ENCODE results near the gene SLC35F2. TPM values are rescaled to one million over a fixed set of nuclear protein-coding genes. Genes with fewer than 3 reads are reported as not detected.
"Not testable (repeated sequence)": the region's sequence is repeated elsewhere in the genome, so short reads cannot be mapped to it uniquely, and the experiment has no call there.

The SLC35F2 gene, protein sequence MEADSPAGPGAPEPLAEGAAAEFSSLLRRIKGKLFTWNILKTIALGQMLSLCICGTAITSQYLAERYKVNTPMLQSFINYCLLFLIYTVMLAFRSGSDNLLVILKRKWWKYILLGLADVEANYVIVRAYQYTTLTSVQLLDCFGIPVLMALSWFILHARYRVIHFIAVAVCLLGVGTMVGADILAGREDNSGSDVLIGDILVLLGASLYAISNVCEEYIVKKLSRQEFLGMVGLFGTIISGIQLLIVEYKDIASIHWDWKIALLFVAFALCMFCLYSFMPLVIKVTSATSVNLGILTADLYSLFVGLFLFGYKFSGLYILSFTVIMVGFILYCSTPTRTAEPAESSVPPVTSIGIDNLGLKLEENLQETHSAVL
- total RNA-seq (5.5 TPM), polyA plus RNA-seq (ENCODE audit: insufficient read depth in 1 of 8, insufficient read length in 8 of 8, low replicate concordance in 1 of 8) (1 to 10 TPM; 2.9 to 5.1 (median 4.1) TPM)
- long read RNA-seq, donor 1, partial matches to known transcripts = 0 of 1 reads
- long read RNA-seq, donor 1, other reads (novel, unspliced or antisense) = 0 of 1 reads
- long read RNA-seq, donor 2 = 0 reads
- long read RNA-seq, donor 3, partial matches to known transcripts = 0 of 1 reads
- long read RNA-seq, donor 3, other reads (novel, unspliced or antisense) = 0 of 1 reads
- long read RNA-seq, donor 4, partial matches to known transcripts = 0 of 1 reads
- long read RNA-seq, donor 4, other reads (novel, unspliced or antisense) = 0 of 1 reads
- long read RNA-seq, donor 5, partial matches to known transcripts = 0 of 1 reads
- long read RNA-seq, donor 5, other reads (novel, unspliced or antisense) = 0 of 1 reads
- long read RNA-seq, donor 6 = 0 reads
- long read RNA-seq, donor 7 = 0 reads
- long read RNA-seq, donor 8, partial matches to known transcripts = 0 of 1 reads
- long read RNA-seq, donor 8, other reads (novel, unspliced or antisense) = 0 of 1 reads
- long read RNA-seq, donor 9 = 0 reads
- long read RNA-seq, donor 10 = 0 reads
- long read RNA-seq, donor 11, partial matches to known transcripts = 0 of 1 reads
- long read RNA-seq, donor 11, other reads (novel, unspliced or antisense) = 0 of 1 reads

- 0% methylated on average over 66 of the region's 73 CpGs for WGBS (ENCODE audit: insufficient coverage)
Measured at GRCh38 chr11:107858217-107859070, at the start of gene SLC35F2. Gene SLC35F2 (minus strand): TSS chr11:107858787. CDS start chr11:107858767, 20 bp downstream.

DNA sequence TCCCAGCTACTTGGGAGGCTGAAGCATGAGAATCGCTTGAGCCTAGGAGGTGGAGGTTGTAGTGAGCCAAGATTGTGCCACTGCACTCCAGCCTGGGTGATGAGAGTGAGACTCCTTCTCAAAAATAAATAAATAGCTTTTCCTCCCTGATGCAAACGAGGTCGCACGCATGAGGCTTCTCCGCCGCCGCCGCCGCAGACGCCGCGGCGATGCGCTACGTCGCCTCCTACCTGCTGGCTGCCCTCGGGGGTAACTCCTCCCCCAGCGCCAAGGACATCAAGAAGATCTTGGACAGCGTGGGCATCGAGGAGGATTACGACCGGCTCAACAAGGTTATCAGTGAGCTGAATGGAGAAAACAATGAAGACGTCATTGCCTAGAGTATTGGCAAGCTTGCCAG lies 49.6 kb upstream of the SLC35F2 start:
- H3K27ac ChIP-seq (ENCODE audit: low read length) = no peak overlapping the region
- H3K4me3 ChIP-seq (ENCODE audit: low read length) = no peak overlapping the region
- peaks cover 3% of the 10 kb centered on the region for H3K27me3 ChIP-seq (ENCODE audit: control insufficient read depth, insufficient read depth, low read length)
- no peaks in the 10 kb centered on the region for H3K4me1 ChIP-seq (ENCODE audit: control insufficient read depth, insufficient read depth, low read length)
- WGBS (ENCODE audit: insufficient coverage) = 70% methylated on average over 22 of the region's 23 CpGs
- H3K36me3 ChIP-seq (ENCODE audit: control insufficient read depth, insufficient read depth, low read length) = no peaks in the 10 kb centered on the region
- DNase-seq = no peak
- H3K9me3 ChIP-seq (replicated peaks; ENCODE audit: control insufficient read depth, low read depth, low read length) = no peaks in the 10 kb centered on the region

More at GRCh38 chr11:107858217-107859070, at the start of gene SLC35F2:
- H3K27ac ChIP-seq (ENCODE audit: low read length) = peak within 1 kb of the TSS; percentile 72
- peak within 1 kb of the TSS; percentile 66 for H3K4me3 ChIP-seq (ENCODE audit: low read length)
- no peaks in the 10 kb centered on the region for H3K9me3 ChIP-seq (replicated peaks; ENCODE audit: control insufficient read depth, low read depth, low read length)
- no peaks in the 10 kb centered on the region for H3K36me3 ChIP-seq (ENCODE audit: control insufficient read depth, insufficient read depth, low read length)
- DNase-seq = peak; percentile 51
- H3K27me3 ChIP-seq (ENCODE audit: control insufficient read depth, insufficient read depth, low read length) = peaks cover 29% of the 10 kb centered on the region
- H3K4me1 ChIP-seq (ENCODE audit: control insufficient read depth, insufficient read depth, low read length) = peaks cover 19% of the 10 kb centered on the region

DNA sequence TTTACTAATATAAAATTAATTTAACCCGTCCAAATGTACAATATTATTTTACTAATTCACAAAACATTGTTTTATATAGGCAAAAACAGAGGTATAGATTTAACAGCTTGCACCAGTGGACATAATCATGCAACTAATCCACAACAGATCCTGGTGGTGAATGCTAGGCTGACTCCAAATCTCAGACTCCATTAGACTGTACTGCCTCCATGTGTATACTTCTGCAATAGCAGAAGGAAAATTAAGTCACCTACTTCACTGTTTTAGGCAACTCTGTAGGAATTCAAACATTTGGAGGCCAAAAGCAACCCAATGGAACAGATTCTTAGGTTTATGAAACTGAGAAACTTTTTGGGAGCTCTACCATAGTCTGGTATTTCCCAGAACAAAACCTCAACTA lies 39.7 kb upstream of the SLC35F2 start:
- Histone ChIP-seq H3K27me3 (ENCODE audit: control insufficient read depth, insufficient read depth, low read length) (no peaks in the 10 kb centered on the region), H3K9me3 (replicated peaks; ENCODE audit: control insufficient read depth, low read depth, low read length) (no peaks in the 10 kb centered on the region), H3K4me1 (ENCODE audit: control insufficient read depth, insufficient read depth, low read length) (no peaks in the 10 kb centered on the region), H3K36me3 (ENCODE audit: control insufficient read depth, insufficient read depth, low read length) (no peaks in the 10 kb centered on the region), H3K27ac (ENCODE audit: low read length) (no peak overlapping the region), H3K4me3 (ENCODE audit: low read length) (no peak overlapping the region)
- DNase-seq = peak; percentile 18
- no CpG with 5 or more reads among the region's 1 CpG for WGBS (ENCODE audit: insufficient coverage)

DNA sequence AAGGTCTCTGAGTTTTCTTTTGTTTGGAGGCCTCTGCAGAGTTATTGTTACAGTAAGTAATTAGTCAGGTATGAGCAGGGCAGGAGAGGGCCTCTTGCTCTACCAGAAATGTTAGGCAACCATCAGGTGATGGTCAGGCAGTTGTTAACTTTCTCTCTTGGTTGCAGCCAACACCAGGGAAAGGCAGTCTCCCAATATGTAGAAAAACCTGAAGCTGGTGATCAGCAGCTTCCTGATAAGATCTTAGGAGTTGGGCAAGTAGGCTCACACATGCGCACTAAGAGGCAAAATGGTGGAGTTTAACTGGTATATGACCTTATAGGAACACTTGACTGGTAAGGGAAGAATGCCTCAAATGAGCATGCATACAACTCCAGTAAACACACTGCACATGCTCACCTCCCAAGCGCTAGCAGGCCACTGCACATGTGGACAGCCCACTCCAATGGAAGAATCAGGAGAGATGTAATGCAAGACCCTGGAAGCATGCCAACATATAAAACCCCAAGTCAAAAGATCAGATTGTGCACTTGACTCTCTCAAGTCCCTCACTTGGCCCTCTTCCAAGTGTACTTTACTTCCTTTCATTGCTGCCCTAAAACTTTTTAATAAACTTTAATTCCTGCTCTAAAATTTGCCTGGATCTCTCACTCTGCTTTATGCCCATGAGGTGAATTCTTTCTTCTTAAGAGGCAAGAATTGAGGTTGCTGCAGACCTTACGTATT lies 23.7 kb upstream of the SLC35F2 start:
- Histone ChIP-seq H3K9me3 (replicated peaks; ENCODE audit: control insufficient read depth, low read depth, low read length) (no peaks in the 10 kb centered on the region), H3K27me3 (ENCODE audit: control insufficient read depth, insufficient read depth, low read length) (no peaks in the 10 kb centered on the region), H3K4me3 (ENCODE audit: low read length) (no peak overlapping the region), H3K36me3 (ENCODE audit: control insufficient read depth, insufficient read depth, low read length) (no peaks in the 10 kb centered on the region), H3K4me1 (ENCODE audit: control insufficient read depth, insufficient read depth, low read length) (no peaks in the 10 kb centered on the region), H3K27ac (ENCODE audit: low read length) (no peak overlapping the region)
- no peak for DNase-seq
- WGBS (ENCODE audit: insufficient coverage) = 100% methylated on average over 1 of the region's 3 CpGs

DNA sequence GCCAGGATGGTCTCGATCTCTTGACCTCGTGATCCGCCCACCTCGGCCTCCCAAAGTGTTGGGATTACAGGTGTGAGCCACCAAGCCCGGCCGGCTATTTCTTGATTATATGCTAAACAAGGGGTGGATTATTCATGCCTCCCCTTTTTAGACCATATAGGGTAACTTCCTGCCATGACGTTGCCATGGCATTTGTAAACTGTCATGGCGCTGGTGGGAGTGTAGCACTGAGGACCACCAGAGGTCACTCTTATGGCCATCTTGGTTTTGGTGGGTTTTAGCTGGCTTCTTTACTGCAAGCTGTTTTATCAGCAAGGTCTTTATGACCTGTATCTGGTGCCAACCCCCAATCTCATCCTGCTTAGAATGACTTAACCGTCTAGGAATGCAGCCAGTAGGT lies 22.9 kb upstream of the SLC35F2 start:
- H3K4me3 ChIP-seq (ENCODE audit: low read length); H3K36me3 ChIP-seq (ENCODE audit: control insufficient read depth, insufficient read depth, low read length); H3K27me3 ChIP-seq (ENCODE audit: control insufficient read depth, insufficient read depth, low read length); H3K9me3 ChIP-seq (replicated peaks; ENCODE audit: control insufficient read depth, low read depth, low read length); DNase-seq; H3K27ac ChIP-seq (ENCODE audit: low read length); H3K4me1 ChIP-seq (ENCODE audit: control insufficient read depth, insufficient read depth, low read length): not testable (repeated sequence)
- WGBS (ENCODE audit: insufficient coverage) = no CpG with 5 or more reads among the region's 9 CpGs

DNA sequence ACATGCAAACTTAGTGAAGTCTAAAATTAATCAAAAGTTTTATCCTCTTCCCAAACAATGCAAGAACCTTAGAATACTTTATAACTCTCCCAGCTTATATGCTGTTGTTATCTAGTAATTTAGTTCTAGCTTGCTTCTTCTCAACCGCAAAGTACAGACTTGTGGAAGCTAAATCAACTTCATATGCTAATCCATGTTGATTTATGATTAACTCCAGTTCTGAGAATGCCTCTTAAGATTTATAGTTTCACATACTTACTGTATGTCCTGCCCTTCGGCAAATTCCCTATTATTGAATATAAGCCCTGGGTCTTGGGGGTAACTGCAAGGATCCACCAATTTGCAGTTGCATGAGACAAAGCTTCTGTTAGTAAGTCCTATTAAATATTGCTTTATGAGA lies 17.6 kb upstream of the SLC35F2 start:
- WGBS (ENCODE audit: insufficient coverage) = no CpG with 5 or more reads among the region's 2 CpGs
- Histone ChIP-seq H3K27ac (ENCODE audit: low read length) (no peak overlapping the region), H3K4me1 (ENCODE audit: control insufficient read depth, insufficient read depth, low read length) (no peaks in the 10 kb centered on the region), H3K9me3 (replicated peaks; ENCODE audit: control insufficient read depth, low read depth, low read length) (no peaks in the 10 kb centered on the region), H3K4me3 (ENCODE audit: low read length) (no peak overlapping the region), H3K27me3 (ENCODE audit: control insufficient read depth, insufficient read depth, low read length) (peaks cover 2% of the 10 kb centered on the region), H3K36me3 (ENCODE audit: control insufficient read depth, insufficient read depth, low read length) (no peaks in the 10 kb centered on the region)
- DNase-seq = no peak

DNA sequence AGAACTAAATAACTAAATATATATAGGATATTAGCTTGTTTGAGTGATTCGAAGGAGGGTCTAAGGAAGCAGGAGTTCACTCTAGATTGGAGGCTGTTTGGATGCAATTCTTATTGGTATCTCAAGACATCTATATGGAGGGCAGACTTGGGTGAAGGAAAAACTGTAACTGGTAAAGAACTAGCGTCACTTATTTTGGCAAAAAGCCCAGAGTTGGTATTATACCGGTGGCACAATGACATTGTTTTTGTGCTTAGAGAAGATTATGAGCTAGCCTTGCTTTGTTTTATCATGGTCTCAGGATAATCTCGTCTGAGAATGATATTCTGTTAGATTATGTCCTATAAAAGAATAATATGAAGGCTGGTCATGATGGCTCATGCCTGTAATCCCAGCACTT lies 6.0 kb upstream of the SLC35F2 start:
- H3K9me3 ChIP-seq (replicated peaks; ENCODE audit: control insufficient read depth, low read depth, low read length) = no peaks in the 10 kb centered on the region
- WGBS (ENCODE audit: insufficient coverage) = 83% methylated on average over 2 of the region's 4 CpGs
- H3K4me1 ChIP-seq (ENCODE audit: control insufficient read depth, insufficient read depth, low read length) = peaks cover 4% of the 10 kb centered on the region
- H3K4me3 ChIP-seq (ENCODE audit: low read length) = no peak overlapping the region
- H3K27me3 ChIP-seq (ENCODE audit: control insufficient read depth, insufficient read depth, low read length) = peaks cover 12% of the 10 kb centered on the region
- DNase-seq = no peak
- H3K27ac ChIP-seq (ENCODE audit: low read length) = no peak overlapping the region
- H3K36me3 ChIP-seq (ENCODE audit: control insufficient read depth, insufficient read depth, low read length) = no peaks in the 10 kb centered on the region

DNA sequence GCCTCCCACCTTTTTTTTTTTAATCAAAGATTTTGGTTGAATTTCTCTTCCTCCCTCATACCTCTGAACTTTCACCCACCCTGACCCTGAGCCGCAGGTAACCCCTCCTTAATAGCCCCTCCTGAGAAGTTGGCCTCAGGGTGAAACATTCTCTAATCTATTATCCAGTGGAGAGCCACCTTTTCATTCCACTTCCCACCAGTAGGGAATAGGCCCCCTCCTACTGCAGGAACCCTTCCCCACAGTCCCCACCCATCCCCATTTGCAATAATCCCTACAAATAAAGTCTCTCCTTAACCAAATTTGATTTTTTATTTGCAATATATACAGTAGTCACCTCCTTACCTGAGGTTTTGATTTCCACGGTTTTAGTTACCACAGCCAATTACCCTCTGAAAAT lies 2.1 kb upstream of the SLC35F2 start:
- peaks cover 29% of the 10 kb centered on the region for H3K27me3 ChIP-seq (ENCODE audit: control insufficient read depth, insufficient read depth, low read length)
- peaks cover 19% of the 10 kb centered on the region for H3K4me1 ChIP-seq (ENCODE audit: control insufficient read depth, insufficient read depth, low read length)
- no peaks in the 10 kb centered on the region for H3K9me3 ChIP-seq (replicated peaks; ENCODE audit: control insufficient read depth, low read depth, low read length)
- no peaks in the 10 kb centered on the region for H3K36me3 ChIP-seq (ENCODE audit: control insufficient read depth, insufficient read depth, low read length)
- WGBS (ENCODE audit: insufficient coverage) = 63% methylated on average over 1 of the region's 2 CpGs
- H3K27ac ChIP-seq (ENCODE audit: low read length) = no peak overlapping the region
- no peak overlapping the region for H3K4me3 ChIP-seq (ENCODE audit: low read length)
- DNase-seq = no peak

GRCh38 chr11:107860240-107860620 lies 1.6 kb upstream of the SLC35F2 start:
- peaks cover 19% of the 10 kb centered on the region for H3K4me1 ChIP-seq (ENCODE audit: control insufficient read depth, insufficient read depth, low read length)
- not testable (repeated sequence) for H3K4me3 ChIP-seq (ENCODE audit: low read length); DNase-seq; H3K27ac ChIP-seq (ENCODE audit: low read length); H3K36me3 ChIP-seq (ENCODE audit: control insufficient read depth, insufficient read depth, low read length); H3K9me3 ChIP-seq (replicated peaks; ENCODE audit: control insufficient read depth, low read depth, low read length)
- 72% methylated on average over 13 of the region's 15 CpGs for WGBS (ENCODE audit: insufficient coverage)
- peaks cover 29% of the 10 kb centered on the region for H3K27me3 ChIP-seq (ENCODE audit: control insufficient read depth, insufficient read depth, low read length)
